Mucosa of stomach (tissue), 1 donor: ENCODE results near the gene STK16.
A peak's percentile ranks its signal among the peaks of the same experiment; 100 is the strongest.
"Not testable (repeated sequence)": the region's sequence is repeated elsewhere in the genome, so short reads cannot be mapped to it uniquely, and the experiment has no call there.

Source experiments
- H3K27me3 ChIP-seq: one replicate; pipeline ENCODE4 v1.7.0; 2013; ENCODE audit warnings: mild to moderate bottlenecking, low read length; ENCODE audit not compliant: control insufficient read depth, insufficient read depth
- H3K36me3 ChIP-seq: one replicate; pipeline ENCODE4 v1.7.0; 2013; ENCODE audit warnings: low read length; ENCODE audit not compliant: control insufficient read depth, insufficient read depth
- H3K4me1 ChIP-seq: one replicate; pipeline ENCODE4 v1.7.0; 2013; ENCODE audit warnings: mild to moderate bottlenecking, low read length; ENCODE audit not compliant: control insufficient read depth, insufficient read depth
- H3K4me3 ChIP-seq: one replicate; pipeline ENCODE4 v1.7.0; 2013; ENCODE audit warnings: low read length
- H3K9ac ChIP-seq: one replicate; pipeline ENCODE4 v1.7.0; 2013; ENCODE audit warnings: mild to moderate bottlenecking, low read length, moderate library complexity
- H3K9me3 ChIP-seq: one replicate; pipeline ENCODE4 v1.7.0; 2013; ENCODE audit warnings: mild to moderate bottlenecking, low read length, moderate library complexity; ENCODE audit not compliant: control insufficient read depth
- donor health status: Pancreatic carcinoma.

The STK16 gene

GRCh38 chr2:219280651-219281050 is 35.4 kb downstream of the STK16 start:
- Histone ChIP-seq H3K9me3 (no peaks in the 10 kb centered on the region), H3K4me1 (peaks cover 28% of the 10 kb centered on the region), H3K9ac (peak overlapping the region; percentile 88), H3K4me3 (no peak overlapping the region), H3K36me3 (no peaks in the 10 kb centered on the region), H3K27me3 (no peaks in the 10 kb centered on the region)

- Histone ChIP-seq H3K4me1 (peaks cover 28% of the 10 kb centered on the region), H3K4me3 (no peak overlapping the region), H3K36me3 (no peaks in the 10 kb centered on the region), H3K27me3 (no peaks in the 10 kb centered on the region), H3K9ac (no peak overlapping the region), H3K9me3 (no peaks in the 10 kb centered on the region)
These were observed 36.3 kb downstream of the STK16 start for GRCh38 chr2:219281588-219281987.

- Histone ChIP-seq H3K9me3 (no peaks in the 10 kb centered on the region), H3K4me1 (peaks cover 27% of the 10 kb centered on the region), H3K36me3 (no peaks in the 10 kb centered on the region), H3K4me3 (no peak overlapping the region), H3K27me3 (no peaks in the 10 kb centered on the region), H3K9ac (no peak overlapping the region)
These were observed 37.1 kb downstream of the STK16 start for GRCh38 chr2:219282375-219282774.

GRCh38 chr2:219282943-219283581 is 37.8 kb downstream of the STK16 start:
- Histone ChIP-seq H3K4me3 (no peak overlapping the region), H3K9ac (no peak overlapping the region)

GRCh38 chr2:219284501-219285372 is 39.5 kb downstream of the STK16 start:
- no peaks in the 10 kb centered on the region for H3K36me3 ChIP-seq

More at GRCh38 chr2:219282943-219283581, 37.8 kb downstream of the STK16 start:
- H3K4me1 ChIP-seq = peaks cover 21% of the 10 kb centered on the region
- no peaks in the 10 kb centered on the region for H3K36me3 ChIP-seq
- no peaks in the 10 kb centered on the region for H3K9me3 ChIP-seq
- no peaks in the 10 kb centered on the region for H3K27me3 ChIP-seq

GRCh38 chr2:219285373-219285735 is 40.1 kb downstream of the STK16 start:
- no peak overlapping the region for H3K4me3 ChIP-seq
- H3K36me3 ChIP-seq = no peaks in the 10 kb centered on the region
- no peak overlapping the region for H3K9ac ChIP-seq
- no peaks in the 10 kb centered on the region for H3K9me3 ChIP-seq
- peaks cover 11% of the 10 kb centered on the region for H3K4me1 ChIP-seq
- no peaks in the 10 kb centered on the region for H3K27me3 ChIP-seq

More at GRCh38 chr2:219284501-219285372, 39.5 kb downstream of the STK16 start:
- Histone ChIP-seq H3K9me3 (no peaks in the 10 kb centered on the region), H3K4me1 (peaks cover 16% of the 10 kb centered on the region), H3K9ac (no peak overlapping the region), H3K27me3 (no peaks in the 10 kb centered on the region), H3K4me3 (no peak overlapping the region)

- no peaks in the 10 kb centered on the region for H3K9me3 ChIP-seq
- no peak overlapping the region for H3K4me3 ChIP-seq
- no peaks in the 10 kb centered on the region for H3K27me3 ChIP-seq
- H3K36me3 ChIP-seq = no peaks in the 10 kb centered on the region
- no peak overlapping the region for H3K9ac ChIP-seq
- peaks cover 10% of the 10 kb centered on the region for H3K4me1 ChIP-seq
These were observed 40.7 kb downstream of the STK16 start for GRCh38 chr2:219285894-219286425.

GRCh38 chr2:219286436-219287115 is 41.3 kb downstream of the STK16 start:
- no peaks in the 10 kb centered on the region for H3K27me3 ChIP-seq
- no peak overlapping the region for H3K9ac ChIP-seq
- no peaks in the 10 kb centered on the region for H3K36me3 ChIP-seq
- peaks cover 10% of the 10 kb centered on the region for H3K4me1 ChIP-seq
- H3K9me3 ChIP-seq = no peaks in the 10 kb centered on the region
- H3K4me3 ChIP-seq = no peak overlapping the region

- H3K27me3 ChIP-seq, H3K4me3 ChIP-seq, H3K9ac ChIP-seq, H3K4me1 ChIP-seq, H3K9me3 ChIP-seq, H3K36me3 ChIP-seq: not testable (repeated sequence)
These were observed 41.8 kb downstream of the STK16 start for GRCh38 chr2:219287116-219287440.

GRCh38 chr2:219287580-219288265 is 42.4 kb downstream of the STK16 start:
- Histone ChIP-seq H3K9me3 (no peaks in the 10 kb centered on the region), H3K27me3 (no peaks in the 10 kb centered on the region), H3K4me3 (no peak overlapping the region), H3K9ac (no peak overlapping the region), H3K36me3 (no peaks in the 10 kb centered on the region), H3K4me1 (peaks cover 10% of the 10 kb centered on the region)

- Histone ChIP-seq H3K4me3 (no peak overlapping the region), H3K9ac (no peak overlapping the region), H3K36me3 (no peaks in the 10 kb centered on the region)
These were observed 43.9 kb downstream of the STK16 start for GRCh38 chr2:219289195-219289536.

More at GRCh38 chr2:219289195-219289536, 43.9 kb downstream of the STK16 start:
- Histone ChIP-seq H3K27me3 (peaks cover 4% of the 10 kb centered on the region), H3K4me1 (peaks cover 12% of the 10 kb centered on the region), H3K9me3 (no peaks in the 10 kb centered on the region)
